ENCODE results near the gene CRADD.

The CRADD gene

DNA sequence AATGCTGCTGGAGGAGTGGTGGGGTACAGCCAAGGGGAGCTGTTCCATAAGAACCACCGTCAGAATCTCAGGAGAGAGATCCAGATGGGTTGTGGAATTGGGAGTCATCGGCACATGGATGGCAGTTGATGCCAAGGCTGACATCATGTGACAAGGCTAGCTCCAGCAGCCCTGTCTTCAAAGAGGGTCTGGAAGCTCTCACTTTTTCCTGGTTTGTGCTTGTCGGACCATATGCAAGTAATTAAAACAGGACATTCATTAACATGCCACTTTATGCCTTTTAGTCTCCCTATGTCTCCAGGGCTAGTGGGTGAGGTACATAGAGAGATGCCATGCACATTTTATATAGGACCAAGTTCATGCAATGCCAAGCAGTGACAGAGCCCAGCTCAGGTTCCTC lies 211.8 kb downstream of the CRADD start:
- FAIRE-seq (no peak), DNase-seq (ENCODE audit: insufficient read length, low spot score) (no peak)
- TF ChIP-seq, protein P1, sequence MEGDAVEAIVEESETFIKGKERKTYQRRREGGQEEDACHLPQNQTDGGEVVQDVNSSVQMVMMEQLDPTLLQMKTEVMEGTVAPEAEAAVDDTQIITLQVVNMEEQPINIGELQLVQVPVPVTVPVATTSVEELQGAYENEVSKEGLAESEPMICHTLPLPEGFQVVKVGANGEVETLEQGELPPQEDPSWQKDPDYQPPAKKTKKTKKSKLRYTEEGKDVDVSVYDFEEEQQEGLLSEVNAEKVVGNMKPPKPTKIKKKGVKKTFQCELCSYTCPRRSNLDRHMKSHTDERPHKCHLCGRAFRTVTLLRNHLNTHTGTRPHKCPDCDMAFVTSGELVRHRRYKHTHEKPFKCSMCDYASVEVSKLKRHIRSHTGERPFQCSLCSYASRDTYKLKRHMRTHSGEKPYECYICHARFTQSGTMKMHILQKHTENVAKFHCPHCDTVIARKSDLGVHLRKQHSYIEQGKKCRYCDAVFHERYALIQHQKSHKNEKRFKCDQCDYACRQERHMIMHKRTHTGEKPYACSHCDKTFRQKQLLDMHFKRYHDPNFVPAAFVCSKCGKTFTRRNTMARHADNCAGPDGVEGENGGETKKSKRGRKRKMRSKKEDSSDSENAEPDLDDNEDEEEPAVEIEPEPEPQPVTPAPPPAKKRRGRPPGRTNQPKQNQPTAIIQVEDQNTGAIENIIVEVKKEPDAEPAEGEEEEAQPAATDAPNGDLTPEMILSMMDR (IDR thresholded peaks at IDR 0.05; ENCODE audit: insufficient read depth, missing control alignments) = no peak

DNA sequence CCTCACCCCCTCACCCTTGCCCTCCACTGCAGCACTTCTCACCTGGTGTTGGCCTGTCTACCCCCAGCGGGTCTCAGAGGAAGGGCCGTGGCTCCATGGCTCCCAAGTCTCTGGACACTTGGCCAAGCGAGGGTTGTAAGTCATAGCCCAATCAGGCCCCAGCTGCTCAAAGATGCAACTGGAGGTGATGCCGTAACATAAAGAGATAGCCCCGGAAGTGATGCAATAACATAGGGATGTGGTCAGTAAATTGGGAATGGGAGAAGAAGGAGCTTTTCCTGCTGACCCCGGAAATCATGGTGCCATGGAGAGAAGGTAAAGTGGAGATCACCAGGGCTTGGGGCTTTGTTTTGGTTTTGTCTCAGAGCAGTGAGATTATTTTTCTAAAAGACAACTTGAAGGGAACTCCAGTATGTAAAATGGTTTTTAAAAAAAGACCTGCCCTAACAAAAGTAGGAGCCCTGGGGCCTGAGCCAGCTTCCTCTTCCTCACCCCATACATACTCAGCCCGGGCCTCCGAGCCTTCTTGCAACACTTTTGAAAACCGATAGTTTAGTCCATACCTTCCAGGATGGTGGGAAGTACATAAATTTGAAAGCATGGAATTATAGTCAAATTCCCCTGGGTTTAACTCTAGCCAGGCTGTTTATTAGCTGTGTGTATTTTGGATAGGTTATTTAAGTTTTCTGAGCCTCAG lies 212.5 kb downstream of the CRADD start:
- TF ChIP-seq, protein P1 (IDR thresholded peaks at IDR 0.05; ENCODE audit: insufficient read depth, missing control alignments) = no peak
- DNase-seq (ENCODE audit: insufficient read length, low spot score) (no peak), FAIRE-seq (no peak)

DNA sequence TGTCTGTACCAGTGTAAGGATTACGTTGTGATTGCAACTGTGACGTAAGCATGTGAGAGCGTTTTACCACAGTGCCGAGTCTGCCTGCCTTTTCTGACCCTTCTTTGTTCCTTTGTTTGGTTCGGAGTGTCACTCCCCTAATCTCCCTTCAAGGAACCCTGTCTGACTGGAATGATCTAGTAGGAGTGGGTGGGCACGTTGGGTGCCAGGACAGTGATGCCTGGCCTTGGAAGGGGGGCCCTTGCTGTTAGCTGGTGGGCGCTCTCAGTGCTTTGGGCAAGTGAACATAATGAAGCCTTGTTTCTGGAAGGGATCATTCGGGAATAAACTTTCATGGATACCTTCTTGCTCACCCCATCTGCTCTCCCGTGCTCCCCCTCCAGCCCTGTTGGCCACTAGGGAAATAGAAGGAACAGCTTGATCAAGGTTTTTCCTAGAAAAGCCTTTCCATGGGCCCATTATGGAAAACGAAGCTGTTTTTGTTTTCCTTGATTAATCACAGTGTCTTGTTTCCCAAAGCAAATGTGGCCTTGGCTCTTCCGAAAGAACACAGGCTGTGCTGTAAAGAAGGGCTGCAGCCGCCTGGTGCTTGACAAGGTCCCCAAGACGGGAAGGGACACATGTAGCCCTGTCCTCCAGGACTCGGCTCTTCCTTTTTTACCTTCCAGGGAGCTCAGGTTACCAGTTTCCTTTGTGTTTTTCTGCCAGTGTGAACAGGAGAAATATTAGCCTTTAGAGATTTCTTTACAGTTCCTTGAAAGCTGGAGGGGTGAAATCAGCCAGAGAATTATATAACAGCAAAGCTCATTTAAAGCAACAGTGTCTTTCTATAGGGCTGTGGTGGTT lies 215.5 kb downstream of the CRADD start:
- no peak for DNase-seq (ENCODE audit: insufficient read length, low spot score)
- TF ChIP-seq, protein P1 (IDR thresholded peaks at IDR 0.05; ENCODE audit: insufficient read depth, missing control alignments) = no peak
- no peak for FAIRE-seq

DNA sequence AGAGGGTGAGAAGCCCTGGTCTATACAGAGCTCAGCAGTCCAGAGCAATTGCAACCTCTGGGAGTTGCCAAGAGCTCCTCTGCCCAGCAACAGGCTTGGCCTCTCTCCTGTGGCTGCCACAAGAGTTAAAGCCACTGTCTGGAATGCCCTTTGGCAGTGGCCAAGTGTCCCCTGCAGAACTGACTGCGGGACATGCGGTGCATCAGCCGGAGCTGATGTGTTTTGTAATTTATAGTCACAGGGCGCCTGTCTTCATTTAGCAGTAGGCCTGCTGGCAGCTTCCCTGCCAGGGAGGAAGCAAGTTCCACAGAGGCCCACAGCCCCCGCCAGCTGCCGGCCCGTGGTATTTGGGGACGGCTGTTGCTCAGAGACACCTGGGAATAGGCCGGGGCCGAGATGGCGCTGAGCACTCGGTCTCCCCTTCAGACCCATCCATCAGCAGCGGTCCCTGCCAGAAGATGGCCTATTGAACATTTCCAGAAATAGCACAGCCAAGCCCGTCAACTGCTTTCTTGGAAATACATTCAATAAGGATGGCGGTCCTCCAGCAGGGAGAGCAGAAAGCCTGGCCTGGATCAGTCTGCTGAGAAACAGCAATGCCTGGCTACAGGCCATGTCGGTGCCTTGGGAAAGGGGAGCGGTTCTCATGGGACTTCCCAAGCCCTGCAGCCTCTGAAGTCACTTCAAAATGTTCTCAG lies 217.4 kb downstream of the CRADD start:
- no peak for DNase-seq (ENCODE audit: insufficient read length, low spot score)
- no peak for FAIRE-seq
- TF ChIP-seq, protein P1 (IDR thresholded peaks at IDR 0.05; ENCODE audit: insufficient read depth, missing control alignments) = no peak

DNA sequence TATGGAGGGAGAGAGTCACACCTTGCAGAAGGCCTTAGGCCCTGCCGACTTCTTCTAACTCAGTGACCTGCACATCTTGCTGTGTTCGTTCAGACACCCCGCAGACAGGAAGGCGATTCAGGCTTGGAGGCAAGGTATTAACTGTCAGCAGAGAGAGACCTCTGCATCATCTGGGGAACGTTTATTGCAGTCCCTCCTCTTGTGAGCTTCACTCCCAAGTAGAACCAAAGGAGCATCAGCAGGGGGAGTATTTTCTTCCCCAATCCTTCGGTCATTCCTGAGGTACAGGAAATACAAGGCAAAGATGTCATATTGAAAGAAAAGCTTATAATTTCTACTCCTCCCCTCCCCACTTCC lies 217.9 kb downstream of the CRADD start:
- FAIRE-seq = no peak
- TF ChIP-seq, protein P1 (IDR thresholded peaks at IDR 0.05; ENCODE audit: insufficient read depth, missing control alignments) = no peak
- no peak for DNase-seq (ENCODE audit: insufficient read length, low spot score)

DNA sequence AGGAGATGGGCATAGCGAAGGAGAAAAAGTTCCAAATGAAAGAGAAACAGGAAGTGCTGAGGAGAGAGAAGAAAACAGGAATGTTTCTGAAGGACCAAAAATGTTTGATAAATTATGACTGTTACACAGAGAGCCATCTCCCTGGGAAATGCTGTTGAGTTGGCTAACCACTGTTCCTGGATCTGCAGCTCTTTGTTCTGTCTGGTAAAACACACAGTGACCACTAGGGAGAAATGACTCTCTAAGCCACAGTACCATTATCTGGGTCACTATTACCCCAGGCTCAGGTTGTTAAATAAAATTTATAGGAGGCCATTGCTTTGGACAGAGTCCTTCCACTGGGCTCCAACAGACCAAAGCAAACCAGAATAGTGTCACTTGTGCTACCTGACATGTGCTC lies 219.3 kb downstream of the CRADD start:
- no peak for DNase-seq (ENCODE audit: insufficient read length, low spot score)
- FAIRE-seq = no peak

More for the DNA sequence above, 219.3 kb downstream of the CRADD start:
- TF ChIP-seq, protein P1 (IDR thresholded peaks at IDR 0.05; ENCODE audit: insufficient read depth, missing control alignments) = no peak
